CD4-positive, alpha-beta T cell (primary cell): ENCODE measurements around the gene VASH2. TPM values are rescaled to one million over a fixed set of nuclear protein-coding genes. Genes with fewer than 3 reads are reported as not detected.

Experiments
- ATAC-seq: fragments of 200-7000 bp; cut with Tn5 transposase; one replicate; pipeline ENCODE4 v1.10.0; 2022; ENCODE audit warnings: mild to moderate bottlenecking; ENCODE audit not compliant: poor library complexity
- CTCF ChIA-PET: fragments of 350-600 bp; sonication (Branson Sonifier 250); formaldehyde crosslinking; loops from one replicate; lab custom pipeline; 2021; ENCODE audit warnings: antibody characterized with exemption, inconsistent platforms; lab: Charles Lee
- POLR2A ChIA-PET: fragments of 350-600 bp; sonication (Branson Sonifier 250); formaldehyde crosslinking; loops from one replicate; lab custom pipeline; 2021; ENCODE audit warnings: antibody characterized with exemption, inconsistent platforms; lab: Charles Lee
- DNase-seq, 14 experiments: peaks; one replicate each; pipeline ENCODE4 v3.0.0-alpha.2; 2013 to 2020; ENCODE audit warnings: mixed read lengths in 2 of 14
- H3K27ac ChIP-seq, 2 donors: one replicate each; pipeline versions ENCODE4 v1.5.1 to v1.7.0; 2013; ENCODE audit warnings: low read length in 2 of 2, low read depth in 1 of 2, mild to moderate bottlenecking in 1 of 2
- H3K27me3 ChIP-seq, 2 experiments: 1 replicate in 1 of 2; 2 replicates in 1 of 2; pipeline versions ENCODE4 v1.6.1 to v1.7.0; 2013; ENCODE audit warnings: low read length in 2 of 2, control low read depth in 1 of 2, mild to moderate bottlenecking in 1 of 2, moderate library complexity in 1 of 2; ENCODE audit not compliant: insufficient read depth in 2 of 2, control insufficient read depth in 1 of 2
- H3K36me3 ChIP-seq: one replicate; pipeline ENCODE4 v1.6.1; 2013; ENCODE audit warnings: low read length, control low read depth; ENCODE audit not compliant: insufficient read depth
- H3K4me1 ChIP-seq: one replicate; pipeline ENCODE4 v1.6.1; 2013; ENCODE audit warnings: low read length, control low read depth; ENCODE audit not compliant: insufficient read depth
- H3K4me3 ChIP-seq: one replicate; pipeline ENCODE4 v1.5.1; 2013; ENCODE audit warnings: mild to moderate bottlenecking, low read length, moderate library complexity
- H3K9me3 ChIP-seq, 2 experiments: 1 replicate in 1 of 2; 2 replicates in 1 of 2; pipeline versions ENCODE4 v1.6.1 to v1.7.0; 2013; ENCODE audit warnings: low read length in 2 of 2, mild to moderate bottlenecking in 2 of 2, control low read depth in 1 of 2, moderate library complexity in 1 of 2; ENCODE audit not compliant: control insufficient read depth in 1 of 2, insufficient read depth in 1 of 2
- H3K27ac Mint-ChIP-seq: one replicate; pipeline ENCODE4 v1.8.0; 2020; ENCODE audit warnings: mixed read lengths
- H3K27me3 Mint-ChIP-seq: one replicate; pipeline ENCODE4 v1.8.0; 2021; ENCODE audit warnings: mixed read lengths
- H3K36me3 Mint-ChIP-seq: one replicate; pipeline ENCODE4 v1.8.0; 2021; ENCODE audit warnings: low read depth, mixed read lengths
- H3K4me1 Mint-ChIP-seq: one replicate; pipeline ENCODE4 v1.8.0; 2021; ENCODE audit warnings: low read depth, mixed read lengths
- H3K4me3 Mint-ChIP-seq: one replicate; pipeline ENCODE4 v1.8.0; 2020; ENCODE audit warnings: mild to moderate bottlenecking, mixed read lengths
- H3K9me3 Mint-ChIP-seq: one replicate; pipeline ENCODE4 v1.8.0; 2020; ENCODE audit warnings: mixed read lengths
- CTCF ChIP-seq: fragments of 200-600 bp; IDR thresholded peaks from one replicate; pipeline ENCODE4 v1.8.0; 2022; ENCODE audit warnings: antibody characterized with exemption, mild to moderate bottlenecking
- intact Hi-C, 2 experiments: fragments of 100-400 bp; cut with DNase I in 1 of 2; cut with micrococcal nuclease in 1 of 2; formaldehyde crosslinking; loops; one replicate each; pipeline versions ENCODE4 v1.15.1 to v1.9.0; 2023 to 2025; cut with DNase I, micrococcal nuclease
- total RNA-seq, 174 experiments: library from RNA in 2 of 174; stranded (reverse) in 2 of 174; gene quantifications; one replicate each; pipeline ENCODE4 v1.2.3 and lab custom pipeline; 2021 to 2026

VASH2 gene
- total RNA-seq, 2 experiments from 2014 or later, result 0.11 to 0.17 TPM

GRCh38 chr1:213014642-213015041, 64.3 kb downstream of the VASH2 start:
- DNase-seq (peak in 2 of 14 experiments; percentile 10 to 19), ATAC-seq (no peak)
- peak overlapping the region in 1 of 2 donors; percentile 75 for H3K27ac ChIP-seq

GRCh38 chr1:213015099-213016050, 65.0 kb downstream of the VASH2 start, which contains the start of gene ANGEL2:
Gene ANGEL2 (minus strand): TSS chr1:213015867. CDS start chr1:213015671, 196 bp downstream.
- ChIA-PET POLR2A (interaction anchor here (0.7 to 1.3 kb wide), 5 partner anchors 35 to 456 kb away, joined by 3 to 4 read pairs (median 3); partner anchors contain the start of gene RPS6KC1), CTCF (no interaction called here)
- no peaks in the 10 kb centered on the region for H3K9me3 ChIP-seq
- intact Hi-C loops, result loop anchor here (1.0 to 10.0 kb wide), 9 partner anchors 21 to 1438 kb away; partner anchors contain the start of genes DTL (in 1 of the 2), INTS7 (in 1 of the 2), NEK2 (in 1 of the 2) and NSL1 (in 1 of the 2)
- H3K27me3 ChIP-seq, result no peaks in the 10 kb centered on the region
- Mint-ChIP-seq H3K27me3 (no peaks in the 10 kb centered on the region), H3K4me3 (peak within 1 kb of the TSS; percentile 99), H3K9me3 (no peaks in the 10 kb centered on the region), H3K27ac (peak within 1 kb of the TSS; percentile 96), H3K36me3 (peaks cover 32% of the 10 kb centered on the region), H3K4me1 (peaks cover 44% of the 10 kb centered on the region)
- peak within 1 kb of the TSS; percentile 72 for H3K4me3 ChIP-seq
- peak; percentile 88 to 99 (median 94) for DNase-seq
- no peak for TF ChIP-seq CTCF
- H3K27ac ChIP-seq, result peak within 1 kb of the TSS; percentile 75 to 86
- peak; percentile 98 for ATAC-seq
- H3K36me3 ChIP-seq, result peaks cover 23% of the 10 kb centered on the region
- H3K4me1 ChIP-seq, result peaks cover 12% of the 10 kb centered on the region

More at GRCh38 chr1:213014642-213015041, 64.3 kb downstream of the VASH2 start:
- H3K36me3 Mint-ChIP-seq, result peaks cover 36% of the 10 kb centered on the region
- Histone ChIP-seq H3K36me3 (peaks cover 23% of the 10 kb centered on the region), H3K27me3 (no peaks in the 10 kb centered on the region), H3K4me1 (peaks cover 12% of the 10 kb centered on the region), H3K9me3 (no peaks in the 10 kb centered on the region), H3K4me3 (peak overlapping the region; percentile 72)
- H3K4me3 Mint-ChIP-seq, result peak overlapping the region; percentile 99
- intact Hi-C loops, result loop anchor here (1.0 to 10.0 kb wide), 9 partner anchors 20 to 1437 kb away; partner anchors contain the start of genes DTL (in 1 of the 2), FLVCR1 (in 1 of the 2), INTS7 (in 1 of the 2) and NEK2 (in 1 of the 2)
- peaks cover 44% of the 10 kb centered on the region for H3K4me1 Mint-ChIP-seq
- CTCF ChIA-PET, result interaction anchor here (1.2 to 1.5 kb wide), 2 partner anchors 36 to 350 kb away, joined by 3 read pairs; partner anchors contain the start of gene RPS6KC1
- POLR2A ChIA-PET, result interaction anchor here (0.9 to 1.3 kb wide), 5 partner anchors 12 to 456 kb away, joined by 3 to 4 read pairs (median 3); partner anchors contain the start of genes FLVCR1 and RPS6KC1
- no peak for TF ChIP-seq CTCF
- no peaks in the 10 kb centered on the region for H3K9me3 Mint-ChIP-seq
- peak overlapping the region; percentile 96 for H3K27ac Mint-ChIP-seq
- H3K27me3 Mint-ChIP-seq, result no peaks in the 10 kb centered on the region
